Measurements from ENCODE around the gene ACER3. TPM values are rescaled to one million over a fixed set of nuclear protein-coding genes. Genes with fewer than 3 reads are reported as not detected.
"Not testable (repeated sequence)": the region's sequence is repeated elsewhere in the genome, so short reads cannot be mapped to it uniquely, and the experiment has no call there.

The ACER3 gene
- total RNA-seq, 1 donor from 2014 or later, result 11.7 TPM

GRCh38 chr11:77038029-77038824, 177.5 kb downstream of the ACER3 start:
- no peak for DNase-seq (ENCODE audit: low read depth, low spot score)

- DNase-seq (ENCODE audit: low read depth, low spot score), result no peak
These were observed 178.2 kb downstream of the ACER3 start for GRCh38 chr11:77038825-77039326.

GRCh38 chr11:77039491-77040400, 179.0 kb downstream of the ACER3 start:
- no peak for DNase-seq (ENCODE audit: low read depth, low spot score)

DNA sequence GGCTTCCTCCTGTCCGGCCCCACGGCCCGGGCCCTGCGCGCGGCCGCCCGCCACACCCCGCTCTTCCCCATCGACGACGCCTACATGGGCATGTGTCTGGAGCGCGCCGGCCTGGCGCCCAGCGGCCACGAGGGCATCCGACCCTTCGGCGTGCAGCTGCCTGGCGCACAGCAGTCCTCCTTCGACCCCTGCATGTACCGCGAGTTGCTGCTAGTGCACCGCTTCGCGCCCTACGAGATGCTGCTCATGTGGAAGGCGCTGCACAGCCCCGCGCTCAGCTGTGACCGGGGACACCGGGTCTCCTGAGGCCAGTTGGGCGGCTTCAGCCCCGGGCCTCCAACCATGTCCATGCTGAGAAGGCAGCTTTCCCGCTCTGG, 179.7 kb downstream of the ACER3 start:
- DNase-seq (ENCODE audit: low read depth, low spot score), result no peak

GRCh38 chr11:77040889-77041288, 180.2 kb downstream of the ACER3 start:
- no peak for DNase-seq (ENCODE audit: low read depth, low spot score)

DNA sequence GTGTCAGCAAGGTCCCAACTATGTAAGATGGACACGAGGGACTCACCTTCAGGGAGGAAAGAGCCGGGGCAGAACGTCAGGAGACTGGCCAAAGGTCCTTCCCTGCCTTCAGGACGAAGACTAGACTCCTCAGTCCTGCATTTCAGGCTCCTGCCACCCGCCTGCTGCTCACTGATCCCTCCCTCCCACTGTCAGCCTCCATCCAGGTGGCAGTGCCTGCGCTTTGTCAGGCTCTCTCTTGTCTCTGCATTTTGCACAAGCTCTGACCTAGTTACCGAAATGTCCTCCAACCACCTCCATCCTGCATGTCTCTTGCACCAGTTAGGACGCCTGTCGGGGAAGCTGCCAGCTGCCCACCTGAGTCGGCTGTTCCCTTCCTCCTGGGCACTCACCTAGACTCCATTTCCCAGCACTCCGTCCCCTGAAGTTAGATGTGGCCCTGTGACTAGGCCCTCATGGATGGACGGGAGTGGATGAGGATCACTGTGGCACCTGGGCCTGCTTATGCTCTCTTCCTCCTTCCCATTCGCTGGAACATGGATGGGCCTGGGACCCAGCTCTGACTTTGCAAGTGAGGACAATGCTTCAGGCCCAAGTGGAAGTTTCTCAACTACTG, 181.5 kb downstream of the ACER3 start:
- no peak for DNase-seq (ENCODE audit: low read depth, low spot score)

- no peak for DNase-seq (ENCODE audit: low read depth, low spot score)
These were observed 183.6 kb downstream of the ACER3 start for GRCh38 chr11:77044356-77044755.

GRCh38 chr11:77044886-77045285, 184.2 kb downstream of the ACER3 start:
- no peak for DNase-seq (ENCODE audit: low read depth, low spot score)

GRCh38 chr11:77046060-77046501, 185.4 kb downstream of the ACER3 start:
- no peak for DNase-seq (ENCODE audit: low read depth, low spot score)

DNA sequence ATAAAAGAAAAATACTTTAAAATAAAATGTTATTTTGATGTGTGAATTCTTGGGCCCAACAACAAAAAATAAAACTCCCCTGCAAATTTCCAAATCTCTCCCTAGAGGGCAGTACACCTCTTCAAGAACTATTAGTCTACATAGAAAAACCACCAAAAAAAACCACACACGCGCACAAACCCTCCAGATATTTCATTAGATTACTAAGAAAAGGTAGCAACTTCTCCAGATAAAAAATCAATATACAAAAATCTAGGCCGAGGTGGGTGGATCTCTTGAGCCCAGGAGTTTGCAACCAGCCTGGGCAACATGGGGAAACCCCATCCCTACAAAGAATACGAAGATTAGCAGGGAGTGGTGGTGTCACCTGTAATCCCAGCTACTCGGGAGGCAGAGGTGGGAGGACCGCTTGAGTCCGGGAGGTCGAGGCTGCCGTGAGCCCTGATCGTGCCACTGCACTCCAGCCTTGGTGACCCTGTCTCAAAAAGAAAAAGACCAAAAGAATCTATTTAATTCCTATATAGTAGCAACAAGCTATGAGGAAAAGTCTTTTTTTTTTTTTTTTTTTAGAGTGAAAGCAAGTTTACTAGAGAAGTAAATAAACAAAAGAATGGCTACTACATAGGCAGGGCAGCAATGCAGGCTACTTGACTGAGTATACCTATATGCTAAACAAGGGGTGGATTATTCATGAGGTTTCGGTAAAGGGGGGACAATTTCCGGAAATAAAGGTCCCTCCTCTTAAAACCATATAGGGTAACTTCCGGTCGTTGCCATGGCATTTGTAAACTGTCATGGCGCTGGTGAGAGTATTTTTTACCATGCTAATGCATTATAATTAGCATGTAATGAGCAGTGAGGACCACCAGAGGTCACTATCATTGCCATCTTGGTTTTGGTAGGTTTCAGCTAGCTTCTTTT, 186.5 kb downstream of the ACER3 start:
- DNase-seq (ENCODE audit: low read depth, low spot score), result peak; percentile 57

- DNase-seq (ENCODE audit: low read depth, low spot score), result not testable (repeated sequence)
These were observed 187.3 kb downstream of the ACER3 start for GRCh38 chr11:77047928-77048446.

DNA sequence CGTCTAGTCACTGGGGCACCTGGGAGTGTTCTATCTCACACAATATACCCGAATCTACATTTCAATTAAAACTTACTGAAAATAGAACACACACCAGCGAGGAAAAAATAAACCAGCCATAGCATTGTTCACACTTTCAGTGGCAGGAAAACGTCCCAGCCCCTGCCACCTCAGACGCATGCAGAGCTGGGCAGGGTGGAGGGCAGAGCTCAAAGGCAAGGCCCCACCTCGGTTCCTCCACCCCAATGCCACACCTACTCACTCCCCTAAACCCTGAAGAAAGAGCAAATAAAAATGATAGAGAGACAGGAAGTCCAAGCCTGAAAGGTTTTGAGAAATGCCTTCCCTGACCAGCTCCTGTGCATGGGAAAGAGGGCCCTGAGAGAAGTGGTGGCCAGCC, 188.3 kb downstream of the ACER3 start:
- no peak for DNase-seq (ENCODE audit: low read depth, low spot score)

GRCh38 chr11:77051511-77051910, 190.8 kb downstream of the ACER3 start:
- no peak for DNase-seq (ENCODE audit: low read depth, low spot score)

- DNase-seq (ENCODE audit: low read depth, low spot score), result no peak
These were observed 191.8 kb downstream of the ACER3 start for GRCh38 chr11:77052518-77052917.

DNA sequence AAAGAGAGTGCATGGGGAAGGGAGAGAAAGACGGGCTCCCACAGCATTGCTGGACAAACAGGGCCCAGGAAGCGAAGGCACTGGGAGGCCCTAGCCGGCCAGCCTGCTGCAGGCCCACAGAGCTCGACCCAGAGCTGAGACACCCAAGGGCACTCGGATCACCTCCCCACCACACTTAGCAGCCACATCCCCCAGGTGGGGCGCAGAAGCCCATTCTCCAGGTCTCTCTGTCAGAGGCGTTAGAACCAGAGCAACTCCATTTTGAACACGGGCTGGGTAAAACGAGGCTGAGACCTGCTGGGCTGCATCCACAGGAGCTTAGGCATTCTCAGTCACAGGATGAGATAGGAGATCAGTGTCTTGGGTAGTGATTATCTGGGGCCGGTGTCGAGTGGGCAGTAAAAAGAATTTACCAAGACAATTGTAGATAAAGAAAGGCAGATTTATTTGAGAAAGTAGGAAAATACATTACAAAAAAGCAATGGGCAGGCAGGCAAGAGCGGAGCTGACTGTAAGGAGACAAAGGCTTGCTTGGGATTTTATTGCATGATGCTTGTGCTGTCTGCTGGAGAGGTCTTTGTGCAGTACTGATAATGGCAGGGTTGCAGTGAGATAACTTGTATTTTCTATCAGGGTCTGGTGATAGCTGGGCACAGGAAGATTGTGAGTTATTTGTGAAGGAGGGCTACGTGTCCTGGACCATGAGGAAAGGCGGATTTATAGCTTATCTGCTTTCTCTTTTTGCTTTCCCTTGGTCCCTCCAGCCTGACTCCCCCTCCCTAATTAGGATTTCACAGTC, 192.7 kb downstream of the ACER3 start:
- no peak for DNase-seq (ENCODE audit: low read depth, low spot score)

- no peak for DNase-seq (ENCODE audit: low read depth, low spot score)
These were observed 193.4 kb downstream of the ACER3 start for GRCh38 chr11:77054084-77054483.

- no peak for DNase-seq (ENCODE audit: low read depth, low spot score)
These were observed 194.4 kb downstream of the ACER3 start for GRCh38 chr11:77055101-77055561.

DNA sequence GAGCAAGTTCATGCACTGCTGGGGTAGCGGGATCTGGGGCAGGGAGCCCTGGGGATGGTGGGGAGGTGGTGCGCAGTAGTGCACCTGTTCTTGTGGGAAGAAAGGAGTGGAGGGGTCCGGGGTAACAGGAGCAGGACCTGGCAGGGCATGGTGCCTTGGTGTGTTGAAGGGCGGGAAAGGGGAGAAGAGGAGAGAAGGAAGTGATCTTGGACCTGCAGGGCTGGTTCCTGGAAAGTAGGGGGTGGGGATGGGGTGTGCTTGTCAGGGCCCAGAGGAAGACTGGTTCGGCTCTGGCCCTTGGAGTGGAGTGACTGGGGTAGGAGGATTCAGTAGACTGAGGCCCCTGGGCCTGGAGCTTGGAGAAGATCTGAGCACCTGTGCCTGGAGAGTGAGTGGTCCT, 195.2 kb downstream of the ACER3 start:
- DNase-seq (ENCODE audit: low read depth, low spot score), result no peak

GRCh38 chr11:77056814-77057402, 196.2 kb downstream of the ACER3 start:
- no peak for DNase-seq (ENCODE audit: low read depth, low spot score)
